Endodermal cell (in vitro differentiated cells): ENCODE measurements around the gene AGRN. TPM values are rescaled to one million over a fixed set of nuclear protein-coding genes. Genes with fewer than 3 reads are reported as not detected.

ENCODE experiments used
- DNase-seq: peaks from one replicate; pipeline ENCODE4 v3.0.0-alpha.2; 2017
- H3K27ac ChIP-seq: 2 replicates; pipeline ENCODE4 v1.5.1; 2013; ENCODE audit warnings: mild to moderate bottlenecking, low read depth, low read length, moderate library complexity
- H3K27me3 ChIP-seq: 2 replicates; pipeline ENCODE4 v1.6.1; 2013; ENCODE audit warnings: mild to moderate bottlenecking, low read length, moderate library complexity; ENCODE audit not compliant: insufficient read depth, control insufficient read depth, poor library complexity, severe bottlenecking
- H3K36me3 ChIP-seq: 2 replicates; pipeline ENCODE4 v1.7.0; 2013; ENCODE audit warnings: mild to moderate bottlenecking, low read length, moderate library complexity; ENCODE audit not compliant: control insufficient read depth, insufficient read depth
- H3K4me1 ChIP-seq: one replicate; pipeline ENCODE4 v1.7.0; 2013; ENCODE audit warnings: low read length; ENCODE audit not compliant: control insufficient read depth, insufficient read depth
- H3K4me3 ChIP-seq: 2 replicates; pipeline ENCODE4 v1.5.1; 2013; ENCODE audit warnings: mild to moderate bottlenecking, low read length, moderate library complexity
- H3K9ac ChIP-seq: 2 replicates; pipeline ENCODE4 v1.6.1; 2013; ENCODE audit warnings: mild to moderate bottlenecking, low read length, moderate library complexity; ENCODE audit not compliant: poor library complexity, severe bottlenecking; ENCODE audit errors: extremely low read depth
- H3K9me3 ChIP-seq: 2 replicates; pipeline ENCODE4 v1.6.1; 2013; ENCODE audit warnings: mild to moderate bottlenecking, low read length, moderate library complexity; ENCODE audit not compliant: control insufficient read depth
- H3K27ac Mint-ChIP-seq: 2 replicates; pipeline ENCODE4 v1.8.0; 2020; ENCODE audit warnings: mixed read lengths
- H3K27me3 Mint-ChIP-seq: 2 replicates; pipeline ENCODE4 v1.8.0; 2021; ENCODE audit warnings: mild to moderate bottlenecking, mixed read lengths; ENCODE audit not compliant: insufficient read depth
- H3K36me3 Mint-ChIP-seq: 2 replicates; pipeline ENCODE4 v1.8.0; 2020; ENCODE audit warnings: low read depth, mixed read lengths
- H3K4me1 Mint-ChIP-seq: 2 replicates; pipeline ENCODE4 v1.8.0; 2020; ENCODE audit warnings: mixed read lengths
- H3K4me3 Mint-ChIP-seq: 2 replicates; pipeline ENCODE4 v1.8.0; 2020; ENCODE audit warnings: mild to moderate bottlenecking, moderate library complexity, mixed read lengths
- H3K9me3 Mint-ChIP-seq: 2 replicates; pipeline ENCODE4 v1.8.0; 2020; ENCODE audit warnings: mild to moderate bottlenecking, mixed read lengths
- WGBS, 2 experiments: methylation state at CpG; one replicate each; pipeline versions ENCODE4 v1.1.5 to v1.1.7; 2013; ENCODE audit warnings: missing lambda C conversion rate in 2 of 2, mixed read lengths in 1 of 2; ENCODE audit not compliant: insufficient coverage in 1 of 2, insufficient read length in 1 of 2; 5-methylcytosine and 5-hydroxymethylcytosine counted together
- total RNA-seq, 2 donors: library from RNA; stranded (reverse); fragmentation: NEBNext Ultra II Directional in 1 of 2; extraction: Animal tissue kit (Norgen Biotek cat#: 25700) in 1 of 2; gene quantifications; 2 replicates in 1 of 2; 3 replicates in 1 of 2; pipeline ENCODE4 v1.2.1, GENCODE V29; 2021
- TF ChIP-seq, protein P1 (sequence below): fragments of 200-600 bp; sonication (generic); conservative IDR thresholded peaks from 2 replicates; pipeline ENCODE4 v1.5.0; 2021; ENCODE audit warnings: antibody characterized with exemption, mild to moderate bottlenecking

Gene AGRN
- total RNA-seq, 2 donors from 2014 or later = 269 to 288 TPM

DNA sequence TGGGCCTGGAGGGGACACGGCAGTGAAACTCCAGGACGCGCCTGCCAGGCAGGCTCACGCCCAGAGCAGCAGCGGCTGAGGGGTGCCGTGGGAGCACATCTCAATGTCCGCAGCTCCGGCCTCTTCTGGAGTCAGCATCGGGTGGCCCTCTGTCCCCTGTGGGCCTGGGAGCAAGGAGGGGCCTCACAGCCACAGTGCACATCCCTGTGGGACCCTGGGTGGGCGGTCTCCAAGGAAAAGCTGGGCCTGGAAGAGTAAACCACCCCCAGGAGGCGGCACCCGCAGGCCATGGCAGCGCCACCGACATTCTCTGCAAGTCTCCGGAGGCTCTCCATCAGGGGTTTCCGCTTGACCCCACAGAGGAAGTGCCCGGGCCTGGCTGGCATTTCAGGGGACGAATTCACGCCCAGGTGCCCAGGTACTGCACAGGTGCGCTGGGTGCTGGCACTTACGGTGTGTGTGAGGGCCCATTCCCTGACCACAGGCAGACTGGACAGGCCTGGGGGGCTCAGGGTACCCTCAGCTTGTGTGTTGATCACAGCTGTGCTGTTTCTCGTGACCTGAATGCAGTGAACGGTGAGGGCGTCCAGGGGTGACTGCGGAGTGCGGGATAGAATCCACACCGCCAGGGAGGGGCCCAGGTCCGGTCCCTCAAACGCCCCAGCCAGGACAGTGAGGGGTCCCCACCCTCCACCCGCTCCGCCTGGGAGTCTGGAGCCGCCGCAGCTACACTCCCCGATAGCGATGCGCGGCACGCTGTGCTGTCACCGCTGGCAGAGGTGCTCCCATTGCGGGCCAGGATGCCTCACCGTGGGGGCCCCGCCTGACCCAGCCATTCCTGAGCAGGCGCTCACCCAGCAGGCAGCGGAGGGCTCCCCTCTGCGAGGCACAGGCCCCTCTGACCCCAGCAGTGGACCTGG, 70.8 kb downstream of the AGRN start:
- Mint-ChIP-seq H3K36me3 (peaks cover 8% of the 10 kb centered on the region), H3K4me1 (no peaks in the 10 kb centered on the region), H3K27ac (no peak overlapping the region), H3K27me3 (peaks cover 3% of the 10 kb centered on the region), H3K9me3 (peaks cover 15% of the 10 kb centered on the region), H3K4me3 (no peak overlapping the region)
- Histone ChIP-seq H3K27me3 (no peaks in the 10 kb centered on the region), H3K36me3 (no peaks in the 10 kb centered on the region), H3K4me1 (no peaks in the 10 kb centered on the region), H3K27ac (no peak overlapping the region), H3K4me3 (no peak overlapping the region), H3K9me3 (peaks cover 3% of the 10 kb centered on the region), H3K9ac (no peak overlapping the region)
- TF ChIP-seq, protein P1, sequence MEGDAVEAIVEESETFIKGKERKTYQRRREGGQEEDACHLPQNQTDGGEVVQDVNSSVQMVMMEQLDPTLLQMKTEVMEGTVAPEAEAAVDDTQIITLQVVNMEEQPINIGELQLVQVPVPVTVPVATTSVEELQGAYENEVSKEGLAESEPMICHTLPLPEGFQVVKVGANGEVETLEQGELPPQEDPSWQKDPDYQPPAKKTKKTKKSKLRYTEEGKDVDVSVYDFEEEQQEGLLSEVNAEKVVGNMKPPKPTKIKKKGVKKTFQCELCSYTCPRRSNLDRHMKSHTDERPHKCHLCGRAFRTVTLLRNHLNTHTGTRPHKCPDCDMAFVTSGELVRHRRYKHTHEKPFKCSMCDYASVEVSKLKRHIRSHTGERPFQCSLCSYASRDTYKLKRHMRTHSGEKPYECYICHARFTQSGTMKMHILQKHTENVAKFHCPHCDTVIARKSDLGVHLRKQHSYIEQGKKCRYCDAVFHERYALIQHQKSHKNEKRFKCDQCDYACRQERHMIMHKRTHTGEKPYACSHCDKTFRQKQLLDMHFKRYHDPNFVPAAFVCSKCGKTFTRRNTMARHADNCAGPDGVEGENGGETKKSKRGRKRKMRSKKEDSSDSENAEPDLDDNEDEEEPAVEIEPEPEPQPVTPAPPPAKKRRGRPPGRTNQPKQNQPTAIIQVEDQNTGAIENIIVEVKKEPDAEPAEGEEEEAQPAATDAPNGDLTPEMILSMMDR = no peak
- 96 to 97% methylated on average over 33 to 45 of the region's 45 CpGs for WGBS, 2 experiments
- DNase-seq = peak; percentile 38

GRCh38 chr1:1091344-1092148, 71.6 kb downstream of the AGRN start:
- TF ChIP-seq, protein P1 = no peak
- peak; percentile 64 for DNase-seq
- H3K27ac Mint-ChIP-seq = no peak overlapping the region
- peaks cover 16% of the 10 kb centered on the region for H3K9me3 Mint-ChIP-seq
- H3K27me3 Mint-ChIP-seq = peaks cover 3% of the 10 kb centered on the region
- Histone ChIP-seq H3K27me3 (no peaks in the 10 kb centered on the region), H3K4me3 (no peak overlapping the region), H3K36me3 (no peaks in the 10 kb centered on the region), H3K27ac (no peak overlapping the region), H3K9me3 (peaks cover 5% of the 10 kb centered on the region), H3K4me1 (no peaks in the 10 kb centered on the region), H3K9ac (no peak overlapping the region)
- no peak overlapping the region for H3K4me3 Mint-ChIP-seq
- H3K36me3 Mint-ChIP-seq = peaks cover 8% of the 10 kb centered on the region
- no peaks in the 10 kb centered on the region for H3K4me1 Mint-ChIP-seq
- 97% methylated on average over 16 to 28 of the region's 28 CpGs for whole genome bisulfite sequencing, 2 experiments

- DNase-seq = no peak
- Mint-ChIP-seq H3K4me1 (no peaks in the 10 kb centered on the region), H3K36me3 (peaks cover 8% of the 10 kb centered on the region), H3K27me3 (peaks cover 3% of the 10 kb centered on the region), H3K4me3 (no peak overlapping the region), H3K27ac (no peak overlapping the region), H3K9me3 (peaks cover 17% of the 10 kb centered on the region)
- Histone ChIP-seq H3K27ac (no peak overlapping the region), H3K36me3 (no peaks in the 10 kb centered on the region), H3K9ac (no peak overlapping the region), H3K9me3 (peaks cover 5% of the 10 kb centered on the region), H3K27me3 (no peaks in the 10 kb centered on the region), H3K4me3 (no peak overlapping the region), H3K4me1 (no peaks in the 10 kb centered on the region)
- TF ChIP-seq, protein P1 = no peak
- whole genome bisulfite sequencing, 2 experiments = 93 to 94% methylated on average over 18 to 28 of the region's 28 CpGs
Observed at GRCh38 chr1:1092149-1092855, 72.4 kb downstream of the AGRN start.
